ENCODE results near the gene DNAH11.
"Not testable (repeated sequence)": the region's sequence is repeated elsewhere in the genome, so short reads cannot be mapped to it uniquely, and the experiment has no call there.

DNA sequence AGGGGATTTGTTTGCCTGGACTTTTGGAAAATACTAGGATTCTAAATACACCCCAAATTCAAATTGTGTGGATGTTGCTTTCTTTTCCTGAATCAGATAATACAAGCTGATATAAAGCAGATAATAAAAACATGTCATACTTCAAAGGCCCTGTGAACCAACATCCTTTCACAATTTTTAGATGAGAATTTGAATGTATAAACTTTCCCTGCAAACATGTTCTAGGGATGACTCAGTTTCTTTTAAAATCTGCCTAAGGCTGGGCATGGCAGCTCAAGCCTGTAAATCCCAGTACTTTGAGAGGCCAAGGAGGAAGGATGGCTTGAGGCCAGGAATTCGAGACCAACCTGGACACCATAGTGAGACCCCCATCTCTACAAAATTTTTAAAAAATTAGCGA lies 340.7 kb downstream of the DNAH11 start:
- TF ChIP-seq CTCF (conservative IDR thresholded peaks at IDR 0.05; ENCODE audit: low read depth, low read length); RCOR1 (IDR thresholded peaks at IDR 0.05; ENCODE audit: insufficient replicate concordance, low read length): not testable (repeated sequence)

Data from IMR-90 (cell line).